Measurements from ENCODE around the gene RBM38.
A peak's percentile ranks its signal among the peaks of the same experiment; 100 is the strongest.
"Not testable (repeated sequence)": the region's sequence is repeated elsewhere in the genome, so short reads cannot be mapped to it uniquely, and the experiment has no call there.

The RBM38 gene

DNA sequence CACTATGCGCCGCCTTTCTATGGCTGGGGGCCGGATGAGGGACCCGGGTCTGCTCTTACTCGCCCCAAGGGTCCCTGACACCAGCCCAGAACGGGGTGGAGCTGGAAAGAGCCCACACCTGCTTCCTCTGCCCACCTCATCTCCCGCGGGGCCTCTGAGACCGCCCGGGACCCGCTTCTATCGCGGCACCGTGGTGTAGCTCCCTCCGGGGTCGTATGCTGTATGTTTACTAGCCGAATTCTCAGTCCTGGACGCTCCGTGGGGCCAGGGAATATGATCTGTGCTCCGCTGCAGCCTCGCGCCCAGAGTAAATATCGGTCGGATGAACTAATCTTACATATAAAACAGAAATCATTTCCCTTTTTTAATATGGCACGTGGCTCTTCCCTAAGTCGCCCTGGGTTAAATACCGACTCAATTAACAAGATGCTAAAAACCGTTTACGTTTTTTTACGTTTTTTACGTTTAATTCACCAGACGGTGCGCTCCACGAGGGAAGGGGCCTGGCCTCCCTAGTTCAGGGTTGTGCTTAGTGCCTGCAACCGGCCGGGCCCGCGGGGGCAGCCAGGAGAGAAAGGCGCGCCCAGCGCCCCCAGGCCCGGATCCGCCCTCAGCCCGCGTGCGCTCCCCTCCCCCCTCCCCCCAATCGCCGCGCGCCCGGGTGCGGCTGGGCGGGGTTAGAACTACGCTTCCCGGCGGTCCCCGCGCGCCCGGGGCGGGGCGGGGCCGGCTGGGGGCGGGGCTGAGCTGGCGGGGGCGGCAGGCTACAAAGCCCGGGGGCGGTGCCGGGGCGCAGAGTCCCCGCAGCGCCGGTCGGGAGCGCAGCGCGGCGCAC, at the start of gene RBM38:
Gene RBM38 (plus strand): TSS at position 793 of the 835 bp plus-strand sequence. CDS start 186 bp downstream, outside the sequence.
- peak in 9 of 10 donors; percentile 46 to 96 (median 68) for DNase-seq
- intact Hi-C loops (cut with DNase I) = no loop called here

DNA sequence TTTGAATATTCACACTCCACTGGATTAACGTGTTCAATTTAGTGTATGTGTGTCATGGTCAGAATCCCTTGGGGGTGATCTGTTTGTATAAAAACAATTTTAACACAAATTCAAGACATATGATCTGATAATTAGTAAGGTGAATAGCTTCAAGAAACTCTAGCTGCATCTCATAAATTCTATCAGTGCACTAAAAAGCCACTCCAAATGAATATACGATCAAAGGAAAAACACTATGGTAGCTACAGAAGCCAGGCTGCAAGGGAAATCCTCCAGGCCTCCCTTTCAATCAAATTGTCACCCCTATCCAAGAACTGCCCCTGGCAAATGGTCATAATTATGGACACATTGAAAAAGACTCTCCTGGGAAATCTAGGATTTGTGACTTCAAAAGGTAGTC, 49.5 kb upstream of the RBM38 start:
- DNase-seq = no peak
- intact Hi-C loops (cut with DNase I) = loop anchor here (10.0 kb wide), 1 partner anchor 787 kb away; no protein-coding TSS in a partner anchor

DNA sequence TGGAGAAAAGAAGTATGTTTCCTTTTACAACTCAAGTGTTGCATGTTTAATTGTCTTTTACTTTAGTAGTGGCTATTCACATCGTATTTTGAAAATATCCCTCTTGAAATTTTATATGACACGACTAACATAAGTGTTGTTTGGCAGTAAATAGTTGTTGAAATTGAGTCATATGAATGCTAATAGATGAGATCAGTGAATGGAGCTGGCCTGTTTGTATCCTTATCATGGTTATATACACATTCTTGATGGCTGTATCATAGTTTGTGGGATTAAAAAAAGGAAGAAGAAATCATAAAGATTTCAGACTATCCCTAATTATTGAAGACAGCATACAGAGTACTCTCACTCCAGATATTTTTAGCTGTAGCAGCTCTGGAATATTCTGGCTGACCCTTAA, 48.4 kb upstream of the RBM38 start:
- intact Hi-C loops (cut with DNase I) = loop anchor here (10.0 kb wide), 1 partner anchor 788 kb away; no protein-coding TSS in a partner anchor
- no peak for DNase-seq

DNA sequence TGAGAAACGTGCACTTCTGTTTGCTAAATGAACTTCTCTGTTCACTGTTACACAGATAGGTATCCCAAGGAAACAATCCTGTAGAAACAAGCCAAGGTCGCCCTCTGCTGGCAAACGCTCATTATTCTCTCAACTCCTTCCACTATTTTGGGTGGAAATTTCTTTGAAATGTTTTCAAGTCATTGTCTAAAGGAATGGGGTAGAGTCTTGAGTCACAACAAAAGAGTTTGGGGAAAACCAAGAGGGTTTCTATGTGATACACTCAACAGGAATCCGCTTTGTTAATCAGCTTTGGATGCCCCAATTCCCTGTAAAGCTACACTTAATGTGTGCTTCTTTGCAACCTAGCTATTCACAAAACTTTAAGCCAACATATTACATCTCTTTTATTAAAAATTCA, 44.7 kb upstream of the RBM38 start:
- peak; percentile 42 to 96 (median 86) for DNase-seq

DNA sequence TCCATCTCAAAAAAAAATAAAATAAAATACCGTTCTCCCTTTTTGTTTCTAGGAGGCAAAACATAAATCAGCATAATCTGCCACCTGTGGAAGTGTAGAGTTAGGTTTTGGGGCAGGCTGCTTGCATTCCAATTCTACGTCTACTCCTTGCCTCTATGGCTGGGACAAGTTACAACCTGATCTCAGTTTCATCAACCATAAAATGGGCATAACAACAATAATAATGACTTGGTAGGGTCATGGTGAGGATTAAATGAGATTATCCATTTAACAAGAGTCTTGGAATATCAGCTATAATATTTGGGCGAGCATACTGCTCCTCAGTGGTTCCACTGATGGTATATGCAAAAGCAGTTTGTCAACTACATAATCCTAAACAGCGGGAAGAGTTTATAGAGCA, 43.8 kb upstream of the RBM38 start:
- DNase-seq = no peak
- intact Hi-C loops (cut with DNase I) = loop anchor here (10.0 kb wide), 1 partner anchor 793 kb away; no protein-coding TSS in a partner anchor

More for the DNA sequence above, 44.7 kb upstream of the RBM38 start:
- intact Hi-C loops (cut with DNase I) = loop anchor here (1.0 to 10.0 kb wide), 2 partner anchors 257 to 792 kb away; no protein-coding TSS in a partner anchor

DNA sequence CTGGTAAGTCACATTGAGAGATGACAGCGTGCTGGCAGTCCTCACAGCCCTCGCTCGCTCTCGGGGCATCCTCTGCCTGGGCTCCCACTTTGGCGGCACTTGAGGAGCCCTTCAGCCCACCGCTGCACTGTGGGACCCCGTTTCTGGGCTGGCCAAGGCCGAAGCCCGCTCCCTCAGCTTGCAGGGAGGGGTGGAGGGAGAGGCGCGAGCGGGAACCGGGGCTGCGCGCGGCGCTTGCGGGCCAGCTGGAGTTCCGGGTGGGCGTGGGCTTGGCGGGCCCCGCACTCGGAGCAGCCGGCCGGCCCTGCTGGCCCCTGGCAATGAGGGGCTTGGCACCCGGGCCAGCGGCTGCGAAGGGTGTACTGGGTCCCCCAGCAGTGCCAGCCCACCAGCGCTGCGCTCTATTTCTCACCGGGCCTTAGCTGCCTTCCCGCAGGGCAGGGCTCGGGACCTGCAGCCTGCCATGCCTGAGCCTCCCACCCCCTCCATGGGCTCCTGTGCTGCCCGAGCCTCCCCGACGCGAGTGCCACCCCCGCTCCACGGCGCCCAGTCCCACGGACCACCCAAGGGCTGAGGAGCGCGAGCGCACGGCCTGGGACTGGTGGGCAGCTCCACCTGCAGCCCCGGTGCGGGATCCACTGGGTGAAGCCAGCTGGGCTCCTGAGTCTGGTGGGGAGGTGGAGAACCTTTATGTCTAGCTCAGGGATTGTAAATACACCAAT, 42.8 kb upstream of the RBM38 start:
- intact Hi-C loops (cut with DNase I) = loop anchor here (10.0 kb wide), 1 partner anchor 794 kb away; no protein-coding TSS in a partner anchor
- DNase-seq = peak in 2 of 10 donors; percentile 43 to 77

DNA sequence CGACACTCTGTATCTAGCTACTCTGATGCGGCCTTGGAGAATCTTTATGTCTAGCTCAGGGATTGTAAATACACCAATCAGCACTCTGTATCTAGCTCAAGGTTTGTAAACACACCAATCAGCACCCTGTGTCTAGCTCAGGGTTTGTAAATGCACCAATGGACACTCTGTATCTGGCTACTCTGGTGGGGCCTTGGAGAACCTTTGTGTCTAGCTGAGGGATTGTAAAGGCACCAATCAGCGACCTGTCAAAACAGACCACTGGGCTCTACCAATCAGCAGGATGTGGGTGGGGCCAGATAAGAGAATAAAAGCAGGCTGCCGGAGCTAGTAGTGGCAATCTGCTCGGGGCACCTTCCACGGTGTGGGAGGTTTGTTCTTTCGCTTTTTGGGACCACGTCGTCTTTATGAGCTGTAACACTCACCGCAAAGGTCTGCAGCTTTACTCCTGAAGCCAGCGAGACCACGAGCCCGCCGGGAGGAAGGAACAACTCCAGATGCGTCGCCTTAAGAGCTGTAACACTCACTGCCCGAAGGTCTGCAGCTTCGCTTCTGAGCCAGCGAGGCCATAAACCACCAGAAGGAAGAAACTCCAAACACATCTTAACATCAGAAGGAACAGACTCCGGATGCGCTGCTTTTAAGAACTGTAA, 42.1 kb upstream of the RBM38 start:
- DNase-seq = peak in 1 of 10 donors; percentile 43
- intact Hi-C loops (cut with DNase I) = loop anchor here (10.0 kb wide), 1 partner anchor 794 kb away; no protein-coding TSS in a partner anchor

DNA sequence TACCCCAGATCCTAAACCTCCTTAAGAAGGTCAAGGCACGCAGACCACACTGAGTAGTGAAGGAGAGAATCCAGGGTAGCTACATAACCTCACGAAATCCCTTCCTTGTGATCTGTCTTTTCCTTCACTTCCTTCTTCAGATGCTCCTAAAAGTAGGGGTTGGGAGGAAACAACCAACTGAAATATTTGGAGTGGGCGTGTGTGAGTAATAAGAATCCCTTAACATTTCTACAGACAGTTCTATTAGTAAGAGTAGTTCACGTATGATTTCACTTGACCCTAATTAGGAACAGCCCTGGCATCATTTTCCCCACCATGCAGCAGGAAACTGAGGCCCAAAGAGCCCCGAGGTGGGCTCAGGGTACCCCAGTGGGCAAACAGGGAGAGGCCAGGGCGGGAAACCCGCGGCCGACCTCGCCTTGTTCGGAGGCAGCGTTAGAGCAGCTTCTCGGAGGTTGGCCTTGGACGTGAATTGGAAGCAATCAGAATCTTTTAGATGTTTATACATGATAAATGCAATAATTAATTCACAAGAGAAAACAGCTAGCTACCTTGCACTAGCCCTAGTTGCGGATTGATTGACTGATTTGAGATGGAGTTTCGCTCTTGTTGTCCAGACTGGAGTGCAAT, 41.0 kb upstream of the RBM38 start:
- intact Hi-C loops (cut with DNase I) = loop anchor here (5.0 kb wide), 1 partner anchor 883 kb away; the partner anchor contains the start of gene RTF2
- peak in 1 of 10 donors; percentile 77 for DNase-seq

DNA sequence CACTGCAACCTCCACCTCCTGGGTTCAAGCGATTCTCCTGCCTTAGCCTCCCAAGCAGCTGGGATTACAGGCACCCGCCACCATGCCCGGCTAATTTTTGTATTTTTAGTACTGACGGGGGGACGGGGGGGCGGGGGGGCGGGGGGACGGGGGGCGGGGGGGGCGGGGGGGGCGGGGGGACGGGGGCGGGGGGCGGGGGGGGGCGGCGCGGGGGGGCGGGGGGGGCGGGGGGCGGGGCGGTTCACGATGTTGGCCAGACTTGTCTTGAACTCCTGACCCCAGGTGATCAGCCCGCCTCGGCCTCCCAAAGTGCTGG, 40.5 kb upstream of the RBM38 start:
- not testable (repeated sequence) for DNase-seq
- intact Hi-C loops (cut with DNase I) = loop anchor here (5.0 kb wide), 1 partner anchor 883 kb away; the partner anchor contains the start of gene RTF2

DNA sequence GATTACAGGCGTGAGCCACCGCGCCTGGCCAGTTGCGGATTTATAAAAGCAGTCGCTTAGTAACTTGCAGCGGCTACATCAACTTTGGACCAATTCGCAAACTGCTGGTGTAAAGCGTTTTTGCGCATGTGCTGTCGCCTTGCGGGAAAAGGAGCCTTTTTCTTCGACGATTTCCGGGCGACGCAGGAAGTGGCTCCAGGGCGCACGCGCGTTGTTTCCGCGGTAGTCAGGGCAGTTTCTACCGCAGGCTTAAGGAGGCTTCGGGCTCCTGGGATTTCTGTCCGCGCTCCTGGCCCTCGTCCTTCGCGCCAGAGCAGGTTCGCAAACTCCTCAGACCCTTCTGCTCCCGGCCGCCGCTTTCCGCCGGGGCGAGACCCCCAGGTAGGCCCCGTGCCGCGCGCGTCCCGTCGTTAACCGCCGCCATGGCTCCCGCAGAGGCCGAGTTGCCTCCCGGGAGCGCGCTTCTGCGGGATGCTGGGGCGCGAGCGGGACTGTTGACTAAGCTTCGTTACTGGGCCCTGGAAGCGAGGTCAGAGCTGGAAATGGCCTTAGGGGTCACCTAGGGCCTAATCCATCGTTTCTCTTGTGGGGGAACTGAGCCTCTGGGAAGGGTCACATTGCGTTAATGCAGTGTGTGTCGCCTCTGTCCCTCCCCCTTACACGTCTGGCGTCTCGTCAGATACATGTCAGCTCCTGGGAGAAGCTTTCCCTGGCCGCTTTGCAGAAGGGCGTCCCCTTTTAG, 40.0 kb upstream of the RBM38 start, which contains the start of gene RAE1:
Gene RAE1 (plus strand): TSS at position 214 of the 742 bp plus-strand sequence. CDS start 2,784 bp downstream, outside the sequence.
- DNase-seq = peak; percentile 89 to 99 (median 94)
- intact Hi-C loops (cut with DNase I) = loop anchor here (5.0 kb wide), 1 partner anchor 884 kb away; the partner anchor contains the start of gene RTF2

DNA sequence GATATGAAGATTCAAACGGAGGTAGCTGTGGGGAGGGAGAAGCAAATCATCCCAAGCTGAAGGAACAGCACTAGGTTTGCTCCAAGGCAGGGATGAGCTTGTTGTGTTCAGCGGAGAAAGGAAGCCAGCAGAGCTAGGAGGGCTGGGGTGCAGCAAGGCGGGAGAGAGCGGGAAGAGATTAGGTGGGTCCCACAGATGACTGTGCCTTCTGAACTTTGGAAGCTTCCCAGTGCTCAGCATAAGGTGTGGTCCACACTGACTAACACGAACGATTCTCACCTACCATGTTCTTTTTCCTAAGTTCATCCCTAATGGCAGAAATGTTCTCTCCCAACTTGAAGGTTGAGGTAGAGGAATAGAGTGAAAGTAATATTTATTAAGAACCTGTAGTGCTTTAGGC, 38.9 kb upstream of the RBM38 start:
- intact Hi-C loops (cut with DNase I) = loop anchor here (5.0 kb wide), 1 partner anchor 885 kb away; the partner anchor contains the start of gene RTF2
- no peak for DNase-seq

DNA sequence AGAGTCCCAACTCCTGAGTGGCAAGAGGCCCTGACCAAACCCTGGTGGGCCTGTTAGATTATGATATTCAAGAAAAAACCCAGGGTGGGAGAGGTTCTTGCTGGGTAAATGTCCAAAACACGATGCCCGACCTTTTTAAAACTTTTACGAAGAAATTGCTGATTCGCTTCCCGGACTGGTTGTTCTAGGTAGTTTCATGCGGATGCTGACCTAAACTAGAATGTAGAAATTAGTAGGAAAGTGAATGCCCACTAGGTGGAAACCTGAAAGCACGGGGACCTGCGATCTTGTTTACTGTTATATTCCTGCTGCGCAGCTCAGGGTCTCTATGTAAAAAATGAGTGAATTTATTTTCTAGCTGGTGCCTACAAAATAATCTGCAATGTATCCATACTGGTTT, 37.8 kb upstream of the RBM38 start:
- intact Hi-C loops (cut with DNase I) = loop anchor here (5.0 kb wide), 1 partner anchor 886 kb away; the partner anchor contains the start of gene RTF2
- DNase-seq = peak in 1 of 10 donors; percentile 40

DNA sequence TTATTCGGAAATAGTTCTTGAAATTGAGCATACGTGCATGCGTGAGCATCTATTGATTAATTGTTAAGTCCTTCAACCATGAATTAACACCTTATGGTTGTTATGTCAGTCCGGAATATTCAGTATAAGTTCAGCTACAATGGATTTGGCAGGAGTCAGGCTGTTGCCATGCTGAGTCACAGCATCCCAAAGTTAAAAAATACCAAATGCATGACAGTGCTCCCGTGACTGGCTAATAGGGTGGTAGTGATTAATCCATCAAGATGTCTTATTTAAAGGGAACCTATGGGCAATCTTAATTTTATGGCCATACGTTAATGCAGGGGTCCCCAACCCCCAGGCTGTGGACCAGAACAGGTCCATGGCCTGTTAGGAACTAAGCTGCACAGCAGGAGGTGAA, 29.7 kb upstream of the RBM38 start:
- intact Hi-C loops (cut with DNase I) = no loop called here
- peak in 1 of 10 donors; percentile 31 for DNase-seq

DNA sequence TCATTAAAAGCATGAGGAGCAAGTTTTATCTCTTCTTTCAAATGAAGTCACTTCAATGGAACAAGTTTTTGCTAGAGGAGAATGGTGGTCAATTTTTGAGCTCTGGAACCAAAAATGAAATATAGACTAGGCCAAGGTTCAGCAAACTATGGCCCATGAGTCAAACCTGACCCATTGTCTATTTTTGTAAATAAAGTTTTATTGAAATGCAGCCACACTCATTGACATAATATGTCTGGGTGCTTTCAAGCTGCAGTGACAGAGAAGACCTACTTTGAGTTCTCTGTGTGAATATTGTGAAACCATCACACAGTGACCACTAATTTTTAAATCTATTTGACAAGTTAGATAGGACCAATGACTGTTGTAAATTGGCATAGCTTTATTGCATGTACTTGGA, 26.7 kb upstream of the RBM38 start:
- intact Hi-C loops (cut with DNase I) = no loop called here
- no peak for DNase-seq

DNA sequence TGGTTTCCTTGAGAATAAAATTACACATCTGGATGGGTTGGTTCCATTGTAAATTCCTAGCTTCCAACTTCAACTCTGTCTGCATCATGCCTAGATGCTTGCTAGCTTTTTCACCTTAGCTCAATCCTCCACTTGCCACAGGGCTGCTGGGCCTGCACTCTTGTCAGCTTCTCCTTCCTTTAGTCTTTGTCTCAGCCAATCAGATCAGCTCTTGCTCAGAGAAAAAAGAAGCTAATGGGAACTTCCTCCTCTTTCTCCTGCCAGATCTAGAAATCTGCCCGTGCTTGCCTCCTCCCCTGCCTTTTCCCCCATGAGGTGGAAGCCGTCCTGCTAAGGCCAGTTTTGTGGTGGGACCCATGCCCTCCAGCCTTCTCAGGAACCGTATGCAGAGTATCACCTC, 21.6 kb upstream of the RBM38 start:
- intact Hi-C loops (cut with DNase I) = no loop called here
- no peak for DNase-seq

DNA sequence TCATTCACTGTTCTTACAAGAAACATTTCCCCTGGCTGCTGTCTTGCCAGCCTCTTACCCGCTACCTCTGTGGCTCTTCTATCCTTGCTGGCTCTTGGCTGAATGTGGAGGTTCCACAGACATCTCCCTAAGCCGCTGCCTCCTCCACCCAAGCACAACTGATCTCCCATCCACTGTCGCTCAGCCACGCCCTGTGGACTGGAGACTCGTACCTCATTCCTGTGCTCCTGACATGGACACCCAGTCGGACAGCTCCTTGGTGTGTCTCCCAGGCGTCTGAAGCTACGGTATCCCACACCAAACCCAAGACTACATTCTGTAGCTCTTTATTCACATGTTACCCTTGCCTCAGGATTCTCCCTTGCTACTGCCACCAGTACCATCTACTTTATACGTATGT, 20.9 kb upstream of the RBM38 start:
- intact Hi-C loops (cut with DNase I) = no loop called here
- DNase-seq = no peak

DNA sequence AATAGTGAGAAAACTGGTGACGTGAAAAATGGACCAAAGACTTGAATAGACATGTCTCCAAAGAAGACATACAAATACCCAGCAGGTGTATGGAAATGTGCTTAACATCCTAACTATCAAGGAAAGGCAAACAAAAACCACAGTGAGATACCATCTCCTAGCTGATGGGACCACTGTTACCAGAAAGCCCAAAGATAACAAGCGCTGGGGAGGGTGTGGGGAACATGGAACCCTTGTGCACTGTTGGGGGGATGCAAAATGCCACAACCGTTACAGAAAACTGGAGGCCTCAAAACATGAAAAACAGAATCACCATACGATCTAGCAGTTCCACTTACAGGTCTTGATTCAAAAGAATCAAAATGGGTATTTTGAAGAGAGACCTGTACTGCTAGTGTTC, 19.8 kb upstream of the RBM38 start:
- no peak for DNase-seq
- intact Hi-C loops (cut with DNase I) = no loop called here

DNA sequence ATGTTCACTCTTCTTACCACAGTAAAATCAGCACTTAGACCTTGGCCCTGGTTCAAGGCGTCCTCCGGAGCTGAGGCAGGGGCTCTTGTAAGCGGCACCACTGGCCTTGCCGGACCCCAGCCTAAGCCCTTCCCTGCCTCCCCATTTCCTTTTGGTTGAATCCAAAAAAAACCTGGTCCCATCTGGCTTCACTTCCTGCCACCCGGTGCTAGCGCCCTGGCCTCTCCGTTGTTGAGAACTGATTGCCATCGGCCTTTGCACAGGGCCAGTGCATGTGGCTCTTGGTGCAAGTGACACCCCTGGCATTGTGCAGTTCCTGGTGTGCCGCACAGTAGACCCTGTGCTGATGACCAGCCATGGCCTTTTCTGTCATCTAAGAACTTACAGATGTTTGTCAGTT, 19.0 kb upstream of the RBM38 start:
- no peak for DNase-seq
- intact Hi-C loops (cut with DNase I) = no loop called here
